Measurements from ENCODE around the gene ARID4A.

DNA sequence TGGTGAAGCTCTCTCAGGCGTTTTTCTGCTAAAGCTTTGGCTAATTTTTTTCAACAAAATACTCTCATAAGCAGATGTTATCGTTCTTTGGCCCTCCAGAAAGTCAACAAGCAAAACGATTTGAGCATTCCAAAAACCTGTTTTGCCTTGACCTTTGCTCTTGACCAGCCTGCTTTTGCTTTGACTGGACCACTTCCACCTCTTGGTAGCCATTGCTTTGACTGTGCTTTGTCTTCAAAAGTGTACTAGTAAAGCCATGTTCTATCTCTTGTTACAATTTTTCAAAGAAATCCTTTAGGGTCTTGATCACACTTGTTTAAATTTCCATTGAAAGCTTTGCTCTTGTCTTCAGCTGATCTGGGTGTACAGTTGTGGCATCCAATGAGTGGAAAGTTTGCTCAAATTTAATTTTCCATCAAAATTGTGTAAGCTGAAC lies 10.7 kb upstream of the ARID4A start:
- TF ChIP-seq MAFK (IDR thresholded peaks at IDR 0.05; ENCODE audit: partially characterized antibody) (no peak), ZSCAN20 (CRISPR knock-in tag; IDR thresholded peaks at IDR 0.05) (no peak), NPAS2 (CRISPR knock-in tag; IDR thresholded peaks at IDR 0.05; ENCODE audit: borderline replicate concordance) (no peak), CHD4 (IDR thresholded peaks at IDR 0.05; ENCODE audit: borderline replicate concordance) (no peak), ESRRA (IDR thresholded peaks at IDR 0.05; ENCODE audit: borderline replicate concordance, low read length) (no peak), POLR2A (IDR thresholded peaks at IDR 0.05; ENCODE audit: low read length) (no peak), REST (IDR thresholded peaks at IDR 0.05) (no peak), EP300 (IDR thresholded peaks at IDR 0.05) (no peak), RCOR1 (IDR thresholded peaks at IDR 0.05; ENCODE audit: low read depth, low read length) (no peak), CHD2 (IDR thresholded peaks at IDR 0.05; ENCODE audit: low read length, partially characterized antibody) (no peak)
- TF ChIP-seq, protein P1, sequence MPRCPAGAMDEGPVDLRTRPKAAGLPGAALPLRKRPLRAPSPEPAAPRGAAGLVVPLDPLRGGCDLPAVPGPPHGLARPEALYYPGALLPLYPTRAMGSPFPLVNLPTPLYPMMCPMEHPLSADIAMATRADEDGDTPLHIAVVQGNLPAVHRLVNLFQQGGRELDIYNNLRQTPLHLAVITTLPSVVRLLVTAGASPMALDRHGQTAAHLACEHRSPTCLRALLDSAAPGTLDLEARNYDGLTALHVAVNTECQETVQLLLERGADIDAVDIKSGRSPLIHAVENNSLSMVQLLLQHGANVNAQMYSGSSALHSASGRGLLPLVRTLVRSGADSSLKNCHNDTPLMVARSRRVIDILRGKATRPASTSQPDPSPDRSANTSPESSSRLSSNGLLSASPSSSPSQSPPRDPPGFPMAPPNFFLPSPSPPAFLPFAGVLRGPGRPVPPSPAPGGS (IDR thresholded peaks at IDR 0.05): no peak
